ENCODE data around the gene MYPOP.

DNA sequence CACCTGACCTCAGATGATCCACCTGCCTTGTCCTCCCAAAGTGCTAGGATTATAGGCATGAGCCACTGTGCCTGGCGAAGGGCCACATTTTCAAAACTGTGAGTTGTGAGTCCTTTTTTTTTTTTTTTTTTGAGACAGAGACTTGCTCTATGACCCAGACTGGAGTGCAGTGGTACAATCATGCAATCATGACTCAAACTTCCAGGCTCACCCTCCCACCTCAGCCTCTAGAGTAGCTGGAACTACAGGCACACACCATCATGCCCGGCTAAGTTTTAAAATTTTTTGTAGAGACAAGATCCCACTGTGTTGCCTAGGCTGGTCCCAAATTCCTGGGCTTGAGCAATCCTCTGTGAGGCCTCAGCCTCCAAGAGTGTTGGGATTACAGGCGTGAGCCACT lies 3.8 kb upstream of the MYPOP start:
- TF ChIP-seq POLR2A (IDR thresholded peaks at IDR 0.05; ENCODE audit: low read length) (no peak), GATA1 (IDR thresholded peaks at IDR 0.05; ENCODE audit: low read depth, low read length) (no peak)

Measured in erythroblast (primary cell).